HEK293 (cell line): Measurements from ENCODE around the gene ETF1.
A peak's percentile ranks its signal among the peaks of the same experiment; 100 is the strongest.

Experiments used
- CTCF ChIA-PET: fragments of 350-600 bp; formaldehyde crosslinking; extraction: SDS; loops from one replicate; lab custom pipeline; 2021; ENCODE audit warnings: antibody characterized with exemption; lab: Yijun Ruan, JAX
- POLR2A ChIA-PET: fragments of 300-600 bp; formaldehyde crosslinking; extraction: SDS; loops from one replicate; lab custom pipeline; 2020; ENCODE audit warnings: antibody characterized with exemption, inconsistent platforms; lab: Yijun Ruan, JAX
- H3K27ac ChIP-seq: fragments of 200-500 bp; sonication (Bioruptor generic); 2 replicates; pipeline ENCODE4 v1.5.1; 2014; ENCODE audit warnings: low read depth, low read length, control low read depth, inconsistent platforms; ENCODE audit errors: extremely low read depth
- H3K36me3 ChIP-seq, 2 experiments: fragments of 200-500 bp in 1 of 2; sonication (Bioruptor generic) in 1 of 2; 1 replicate in 1 of 2; 2 replicates in 1 of 2; pipeline ENCODE4 v1.5.1; 2014 to 2017; ENCODE audit warnings: inconsistent platforms in 2 of 2, low read length in 2 of 2; ENCODE audit not compliant: control insufficient read depth in 2 of 2, insufficient read depth in 1 of 2
- H3K4me1 ChIP-seq: fragments of 200-500 bp; sonication (Bioruptor generic); 2 replicates; pipeline ENCODE4 v1.5.1; 2014; ENCODE audit warnings: mild to moderate bottlenecking, low read length, inconsistent platforms; ENCODE audit not compliant: control insufficient read depth, insufficient read depth
- H3K4me3 ChIP-seq: 2 replicates; pipeline ENCODE4 v1.5.1; 2011; ENCODE audit warnings: low read depth, mild to moderate bottlenecking, control low read depth, low read length, moderate library complexity
- H3K9me3 ChIP-seq: fragments of 200-500 bp; sonication (Bioruptor generic); 2 replicates; pipeline ENCODE4 v1.5.1; 2014; ENCODE audit warnings: low read depth, low read length, inconsistent platforms; ENCODE audit not compliant: control insufficient read depth, insufficient read depth
- ATF2 ChIP-seq: fragments of 450-650 bp; formaldehyde crosslinking; IDR thresholded peaks from 2 replicates; pipeline ENCODE4 v1.5.1; 2016; ENCODE audit warnings: missing biosample characterization, missing genetic modification characterization, low read depth
- GLI4 ChIP-seq: fragments of 450-650 bp; formaldehyde crosslinking; IDR thresholded peaks from 2 replicates; pipeline ENCODE4 v1.5.1; 2016; ENCODE audit warnings: missing biosample characterization, missing genetic modification characterization
- IKZF3 ChIP-seq: fragments of 450-650 bp; IDR thresholded peaks from 2 replicates; pipeline ENCODE4 v1.5.0; 2018; ENCODE audit warnings: missing biosample characterization, mild to moderate bottlenecking, missing genetic modification characterization, moderate library complexity
- KLF16 ChIP-seq: fragments of 450-650 bp; formaldehyde crosslinking; IDR thresholded peaks from 2 replicates; pipeline ENCODE4 v1.5.1; 2017; ENCODE audit warnings: missing biosample characterization, missing genetic modification characterization
- KLF7 ChIP-seq: fragments of 450-650 bp; formaldehyde crosslinking; IDR thresholded peaks from 2 replicates; pipeline ENCODE4 v1.5.1; 2016; ENCODE audit warnings: missing biosample characterization, missing genetic modification characterization, borderline replicate concordance
- KLF9 ChIP-seq: fragments of 450-650 bp; formaldehyde crosslinking; IDR thresholded peaks from 2 replicates; pipeline ENCODE4 v1.5.1; 2016; ENCODE audit warnings: missing biosample characterization, missing genetic modification characterization, low read depth
- MEIS1 ChIP-seq: sonication (generic); formaldehyde crosslinking; IDR thresholded peaks from 2 replicates; pipeline ENCODE4 v1.8.1; 2022; ENCODE audit warnings: missing genetic modification reagents, mild to moderate bottlenecking, borderline replicate concordance
- PRDM10 ChIP-seq: fragments of 450-650 bp; formaldehyde crosslinking; IDR thresholded peaks from 2 replicates; pipeline ENCODE4 v1.5.1; 2016; ENCODE audit warnings: missing biosample characterization, missing genetic modification characterization
- TCF7L2 ChIP-seq: IDR thresholded peaks from 2 replicates; pipeline ENCODE4 v1.6.1; 2011; ENCODE audit warnings: low read depth, mild to moderate bottlenecking, inconsistent platforms, low read length, moderate library complexity, borderline replicate concordance
- ZBTB10 ChIP-seq: fragments of 450-650 bp; formaldehyde crosslinking; IDR thresholded peaks from 2 replicates; pipeline ENCODE4 v1.5.1; 2016; ENCODE audit warnings: missing biosample characterization, missing genetic modification characterization
- ZBTB17 ChIP-seq: fragments of 450-650 bp; formaldehyde crosslinking; IDR thresholded peaks from 2 replicates; pipeline ENCODE4 v1.5.1; 2016; ENCODE audit warnings: missing biosample characterization, missing genetic modification characterization
- ZFP3 ChIP-seq: fragments of 450-650 bp; formaldehyde crosslinking; IDR thresholded peaks from 2 replicates; pipeline ENCODE4 v1.5.1; 2016; ENCODE audit warnings: low read depth, missing biosample characterization, missing genetic modification characterization
- ZNF202 ChIP-seq: fragments of 450-650 bp; formaldehyde crosslinking; IDR thresholded peaks from 2 replicates; pipeline ENCODE4 v1.5.1; 2016; ENCODE audit warnings: missing biosample characterization, missing genetic modification characterization, borderline replicate concordance
- ZNF335 ChIP-seq: fragments of 450-650 bp; formaldehyde crosslinking; conservative IDR thresholded peaks from 2 replicates; pipeline ENCODE4 v1.5.1; 2016; ENCODE audit warnings: missing biosample characterization, missing genetic modification characterization
- ZNF366 ChIP-seq: fragments of 450-650 bp; formaldehyde crosslinking; conservative IDR thresholded peaks from 2 replicates; pipeline ENCODE4 v1.5.1; 2016; ENCODE audit warnings: missing biosample characterization, missing genetic modification characterization
- ZNF629 ChIP-seq: fragments of 450-650 bp; formaldehyde crosslinking; IDR thresholded peaks from 2 replicates; pipeline ENCODE4 v1.5.1; 2017; ENCODE audit warnings: missing biosample characterization, missing genetic modification characterization
- ZNF670 ChIP-seq: fragments of 450-650 bp; formaldehyde crosslinking; IDR thresholded peaks from 2 replicates; pipeline ENCODE4 v1.5.1; 2016; ENCODE audit warnings: missing biosample characterization, missing genetic modification characterization, low read depth
- ZNF692 ChIP-seq: fragments of 450-650 bp; formaldehyde crosslinking; IDR thresholded peaks from 2 replicates; pipeline ENCODE4 v1.5.1; 2016; ENCODE audit warnings: missing biosample characterization, missing genetic modification characterization
- ZNF704 ChIP-seq: fragments of 450-650 bp; formaldehyde crosslinking; IDR thresholded peaks from 2 replicates; pipeline ENCODE4 v1.5.1; 2016; ENCODE audit warnings: missing biosample characterization, missing genetic modification characterization
- ZNF830 ChIP-seq: fragments of 450-650 bp; IDR thresholded peaks from 2 replicates; pipeline ENCODE4 v1.5.0; 2018; ENCODE audit warnings: missing biosample characterization, missing genetic modification characterization, low read depth, mild to moderate bottlenecking, moderate library complexity
- ZNF837 ChIP-seq: fragments of 450-650 bp; formaldehyde crosslinking; IDR thresholded peaks from 2 replicates; pipeline ENCODE4 v1.5.1; 2016; ENCODE audit warnings: missing biosample characterization, missing genetic modification characterization

Gene ETF1

GRCh38 chr5:138549414-138549813 lies 6.4 kb upstream of the ETF1 start:
- ChIA-PET CTCF (interaction anchor here (0.7 to 5.8 kb wide), 8 partner anchors 9 to 473 kb away, joined by 3 to 45 read pairs (median 3); no protein-coding TSS in a partner anchor), POLR2A (interaction anchor here (2.1 kb wide), 1 partner anchor 17 kb away, joined by 5 read pairs; no protein-coding TSS in a partner anchor)
- H3K36me3 ChIP-seq, result peaks cover 8 to 13% of the 10 kb centered on the region in 2 experiments
- no peak overlapping the region for H3K4me3 ChIP-seq
- H3K4me1 ChIP-seq, result no peaks in the 10 kb centered on the region; the same call in 1 of the 2 replicates
- no peak for TF ChIP-seq ZNF366 (tag by site-specific recombination)
- no peak for TF ChIP-seq KLF9
- no peak for TF ChIP-seq KLF7 (tag by site-specific recombination)
- TF ChIP-seq GLI4 (tag by site-specific recombination), result no peak
- TF ChIP-seq ZNF837, result no peak
- TF ChIP-seq TCF7L2, result no peak
- no peak for TF ChIP-seq MEIS1 (CRISPR knock-in tag)
- no peak for TF ChIP-seq ZNF704 (tag by site-specific recombination)
- no peak for TF ChIP-seq ZFP3 (tag by site-specific recombination)
- TF ChIP-seq ZNF830 (tag by site-specific recombination), result no peak
- no peak for TF ChIP-seq ZNF202 (tag by site-specific recombination)
- no peak for TF ChIP-seq ZNF670 (tag by site-specific recombination)
- TF ChIP-seq IKZF3, result no peak
- TF ChIP-seq ZBTB10 (tag by site-specific recombination), result no peak
- H3K9me3 ChIP-seq, result no peaks in the 10 kb centered on the region
- no peak overlapping the region for H3K27ac ChIP-seq

- Histone ChIP-seq H3K4me1 (peaks cover 4% of the 10 kb centered on the region), H3K9me3 (no peaks in the 10 kb centered on the region), H3K27ac (no peak overlapping the region)
- TF ChIP-seq ATF2 (tag by site-specific recombination), result peak; percentile 70
- TF ChIP-seq ZNF335 (tag by site-specific recombination), result peak; percentile 38
- TF ChIP-seq PRDM10 (tag by site-specific recombination), result peak; percentile 44; the same call in 1 of the 2 replicates
- TF ChIP-seq ZBTB17 (tag by site-specific recombination), result peak; percentile 29; the same call in 1 of the 2 replicates
- no peak for TF ChIP-seq KLF16 (tag by site-specific recombination)
- TF ChIP-seq ZNF629, result peak; percentile 90
- no peak for TF ChIP-seq ZNF692 (tag by site-specific recombination)
- TF ChIP-seq, all 188 proteins: peak for 5
- peaks cover 0 to 8% of the 10 kb centered on the region in 2 experiments; a peak in 2 of 3 replicates for H3K36me3 ChIP-seq
- ChIA-PET CTCF (interaction anchor here (0.5 to 5.8 kb wide), 5 partner anchors 16 to 97 kb away, joined by 3 to 45 read pairs (median 3); no protein-coding TSS in a partner anchor), POLR2A (no interaction called here)
- H3K4me3 ChIP-seq, result no peak overlapping the region
Observed at GRCh38 chr5:138545919-138546562, 3.0 kb upstream of the ETF1 start.
